T1000 (cell line): Measurements from ENCODE around the gene NRG3.

Experiments
- DNase-seq: peaks from one replicate; lab custom pipeline; 2025; ENCODE audit warnings: mixed read lengths; lab: John Stamatoyannopoulos, UW

Gene NRG3

GRCh38 chr10:81874875-81875466 lies at the start of gene NRG3:
TSS of gene NRG3 (plus strand) at chr10:81875194.
- DNase-seq = no peak

- DNase-seq = no peak
Measured at GRCh38 chr10:81828251-81828650, 46.7 kb upstream of the NRG3 start.

GRCh38 chr10:81831060-81831459 lies 43.9 kb upstream of the NRG3 start:
- no peak for DNase-seq

DNA sequence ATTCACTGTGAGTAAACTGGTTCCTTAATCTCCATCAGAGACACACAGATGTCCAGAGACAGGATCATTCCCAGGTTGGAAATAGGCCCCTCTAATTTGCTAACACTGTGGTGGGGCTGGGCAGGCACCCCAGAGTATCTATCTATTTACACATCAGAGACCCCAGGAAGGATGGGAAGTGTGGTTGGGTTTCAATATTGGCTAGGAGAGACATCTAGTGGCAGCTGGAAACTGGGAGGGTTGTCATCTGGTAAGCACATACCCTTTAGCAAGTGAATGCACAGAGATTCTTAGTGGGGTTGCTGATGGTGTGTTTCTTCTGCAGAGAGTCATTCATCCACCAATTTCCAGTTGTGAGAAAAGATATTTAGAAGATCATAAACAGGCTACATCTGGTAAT lies 36.0 kb upstream of the NRG3 start:
- no peak for DNase-seq

GRCh38 chr10:81843042-81843441 lies 32.0 kb upstream of the NRG3 start:
- DNase-seq = no peak

DNA sequence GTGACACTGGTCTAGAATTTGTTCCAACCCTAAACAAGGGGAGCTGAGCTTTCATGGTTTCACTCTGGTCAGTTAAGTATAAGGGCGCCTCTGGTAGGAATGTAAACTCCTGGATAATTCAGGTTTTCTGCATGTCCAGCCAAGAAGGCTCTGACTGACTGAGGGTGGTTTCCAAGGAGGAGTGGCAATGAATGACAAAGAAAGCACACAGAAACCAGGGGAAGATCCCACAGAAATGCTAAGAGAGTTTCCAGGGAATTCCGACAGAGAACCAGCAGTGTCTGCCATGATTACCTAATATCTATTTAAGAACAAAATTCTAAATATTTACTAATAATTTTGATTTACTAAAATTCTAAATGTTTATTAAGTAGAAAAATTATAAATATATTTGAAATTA lies 27.3 kb upstream of the NRG3 start:
- no peak for DNase-seq

DNA sequence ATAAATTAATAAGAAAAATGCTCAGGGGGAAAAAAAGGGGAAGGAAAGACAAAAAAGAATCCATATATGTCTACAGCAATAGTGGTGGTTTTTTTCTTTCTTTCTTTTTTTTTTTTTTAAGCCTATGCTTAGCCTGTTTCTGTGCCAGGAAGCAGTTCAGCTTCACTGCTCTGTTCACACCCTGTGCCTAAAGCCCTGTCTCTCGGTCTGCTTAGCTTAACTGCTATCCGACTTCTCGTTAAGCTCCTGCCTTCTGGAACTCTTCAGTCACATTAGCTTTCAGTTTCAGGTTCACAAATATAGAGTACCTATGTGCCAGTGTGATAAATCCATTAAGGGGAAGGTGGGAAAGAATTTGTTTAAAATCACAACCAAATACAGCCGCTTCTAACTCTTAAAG lies 26.5 kb upstream of the NRG3 start:
- DNase-seq = no peak

DNA sequence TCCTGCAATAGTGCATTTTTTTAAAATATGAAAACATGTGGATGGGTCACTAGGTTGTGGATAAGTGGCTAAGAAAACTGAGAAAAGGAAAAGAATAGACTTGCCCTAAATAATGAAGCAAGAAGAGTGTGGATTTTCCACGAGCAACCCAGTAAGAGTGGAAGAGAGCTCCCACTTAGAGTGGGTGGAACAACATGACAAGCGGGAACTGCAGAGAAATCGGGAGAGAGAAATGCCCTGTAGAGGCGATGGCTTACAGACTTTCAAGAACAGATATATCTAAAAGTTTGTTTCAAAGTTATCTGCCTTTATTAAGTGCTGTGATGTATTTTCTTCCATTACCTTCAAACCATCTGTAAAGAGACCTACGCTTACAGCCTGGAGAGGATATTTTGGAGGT lies 26.1 kb upstream of the NRG3 start:
- no peak for DNase-seq

DNA sequence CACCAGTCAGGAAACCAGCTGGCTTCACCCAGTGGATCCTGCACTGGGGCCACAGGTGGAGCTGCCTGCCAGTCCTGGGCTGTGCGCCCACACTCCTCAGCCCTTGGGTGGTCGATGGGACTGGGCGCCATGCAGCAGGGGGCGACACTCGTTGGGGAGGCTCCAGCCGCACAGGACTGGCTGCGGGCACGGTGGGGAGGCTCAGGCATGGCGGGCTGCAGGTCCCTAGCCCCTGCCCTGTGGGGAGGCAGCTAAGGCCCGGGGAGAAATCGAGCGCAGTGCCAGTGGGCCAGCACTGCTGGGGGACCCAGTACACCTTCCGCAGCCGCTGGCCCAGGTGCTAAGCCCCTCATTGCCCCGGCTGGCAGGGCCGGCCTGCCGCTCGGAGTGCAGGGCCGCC lies 12.4 kb upstream of the NRG3 start:
- DNase-seq = no peak

GRCh38 chr10:81863771-81864170 lies 11.2 kb upstream of the NRG3 start:
- no peak for DNase-seq

GRCh38 chr10:81865581-81865980 lies 9.4 kb upstream of the NRG3 start:
- no peak for DNase-seq

DNA sequence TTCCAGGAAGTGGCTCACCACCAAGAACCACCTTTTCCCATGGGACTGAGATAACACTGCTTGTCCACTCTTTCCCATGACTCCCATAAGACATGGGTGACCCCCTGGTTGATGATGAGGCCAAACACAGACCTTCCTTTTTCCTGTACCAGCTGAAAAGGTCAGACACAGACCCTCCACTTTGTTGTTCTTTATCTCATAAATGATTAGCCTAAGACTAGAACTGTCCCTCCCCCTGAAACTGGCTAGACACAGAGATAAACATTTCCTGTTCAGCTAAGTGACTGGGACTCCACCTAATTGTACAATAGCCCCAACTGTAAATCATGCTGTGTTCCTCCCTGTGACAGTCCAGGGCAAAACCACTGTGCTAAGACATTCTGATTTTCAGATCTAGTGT lies 8.2 kb upstream of the NRG3 start:
- DNase-seq = no peak

DNA sequence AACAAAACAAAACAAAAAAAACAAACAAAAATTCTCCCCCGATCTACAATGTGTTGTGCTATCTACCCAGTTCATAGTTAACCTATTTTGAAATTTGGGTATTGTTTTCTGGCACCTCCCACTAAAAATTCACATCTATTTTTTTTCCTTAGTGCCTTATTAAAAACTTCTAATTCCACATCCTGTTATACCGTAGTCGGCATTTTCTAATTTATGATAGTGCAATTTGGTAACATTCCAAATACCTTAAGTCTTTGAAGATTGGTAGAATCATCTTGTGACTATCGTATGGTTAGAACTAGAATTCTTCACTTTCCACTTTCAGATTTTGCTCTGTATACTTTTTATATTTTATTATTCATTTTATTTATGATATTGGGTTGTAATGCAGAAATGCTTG lies 4.5 kb upstream of the NRG3 start:
- no peak for DNase-seq

DNA sequence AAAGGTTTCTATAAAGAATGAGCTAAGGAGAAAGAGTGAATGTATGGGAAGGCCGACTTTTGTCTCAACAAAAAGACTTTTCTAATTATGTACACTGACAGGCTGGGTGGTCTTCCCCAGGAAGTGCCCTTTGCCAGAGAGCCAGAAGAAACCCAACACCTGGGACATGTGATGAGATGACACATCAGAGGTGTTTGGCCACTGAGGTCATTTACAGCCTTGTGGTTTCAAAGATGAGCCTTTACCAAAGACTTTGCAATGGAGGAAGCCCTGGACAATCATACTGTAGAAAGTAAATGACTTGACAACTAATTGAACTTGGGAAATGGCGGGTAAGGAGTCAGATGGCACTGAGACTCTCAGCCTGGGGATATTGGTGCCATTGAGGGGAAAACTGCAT lies 3.4 kb upstream of the NRG3 start:
- no peak for DNase-seq

GRCh38 chr10:81872206-81872862 lies 2.7 kb upstream of the NRG3 start:
- no peak for DNase-seq

DNA sequence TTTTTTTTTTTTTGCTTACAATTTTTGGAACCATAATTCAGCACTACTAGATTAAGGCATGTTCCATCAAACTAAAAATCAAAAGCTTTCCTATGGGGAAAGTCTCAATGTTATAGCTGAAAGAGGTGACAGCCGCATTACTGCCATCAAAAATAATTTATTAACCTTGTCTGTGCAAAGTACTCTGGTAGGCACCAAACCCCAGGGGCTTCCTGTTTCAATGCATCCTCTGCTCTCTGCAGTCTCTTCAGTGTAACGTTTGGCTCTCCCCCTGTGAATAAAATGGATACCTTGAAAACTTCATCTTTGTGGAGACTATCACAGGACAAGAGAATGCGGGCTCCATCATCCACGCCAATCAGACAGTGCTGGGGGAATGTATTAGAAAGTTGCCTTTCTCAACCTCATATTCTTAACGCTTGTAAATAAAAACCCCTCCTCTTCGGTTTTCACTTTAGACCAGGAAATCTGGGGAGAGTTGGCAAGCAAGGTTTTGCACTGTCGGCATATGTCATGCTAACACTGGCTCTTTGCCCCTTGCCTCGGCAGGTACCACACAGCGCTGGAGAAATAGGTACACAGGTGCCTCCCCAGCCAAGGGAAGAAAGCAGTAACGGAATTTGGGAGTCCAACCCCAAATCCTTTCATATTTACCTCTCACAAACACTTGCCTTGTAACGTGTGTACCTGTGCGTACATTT lies 1.6 kb upstream of the NRG3 start:
- no peak for DNase-seq

DNA sequence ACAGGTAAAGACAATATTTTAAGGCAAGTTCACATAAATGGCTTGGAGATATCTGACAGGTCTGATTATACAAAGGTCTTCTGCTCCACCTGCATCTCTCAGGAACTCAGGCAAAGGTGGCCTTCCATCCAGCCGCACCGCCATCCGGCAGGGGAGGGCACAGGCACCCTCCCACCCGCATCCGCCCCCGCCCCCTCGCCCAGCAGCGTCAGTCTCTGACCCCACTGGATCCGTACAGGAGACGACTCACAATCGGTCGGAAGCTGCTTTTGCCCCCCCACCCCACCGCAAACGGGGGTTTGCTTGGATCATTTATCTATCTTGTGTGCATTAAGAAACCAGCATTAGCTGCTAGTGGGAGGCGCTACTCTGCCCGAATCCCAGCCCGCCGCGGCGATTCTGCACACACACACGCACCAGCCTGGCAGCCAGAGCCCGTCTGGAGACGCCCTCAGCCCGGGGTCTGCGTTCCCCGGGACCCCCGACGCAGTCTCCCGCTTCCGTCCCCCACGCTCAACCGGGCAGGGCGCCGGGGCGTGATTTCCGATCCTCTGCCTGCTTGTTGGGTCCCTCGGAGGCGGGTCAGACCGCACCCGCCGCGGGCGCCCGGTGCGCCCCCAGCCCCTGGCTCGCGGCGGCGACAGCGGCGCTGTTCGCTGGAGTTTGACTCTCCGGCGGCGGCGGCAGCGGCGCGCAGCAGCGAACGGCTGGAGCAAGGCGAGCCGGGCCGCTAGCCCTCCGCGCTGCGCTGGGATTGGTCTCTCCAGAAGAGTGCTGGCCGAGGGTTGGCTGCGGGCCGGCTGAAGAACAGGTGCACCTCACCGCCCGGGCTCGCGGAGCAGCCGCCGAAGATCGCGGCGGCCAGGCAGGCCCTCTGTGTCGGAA lies 820 bp upstream of the NRG3 start:
- DNase-seq = peak; percentile 64

GRCh38 chr10:81875467-81876252 lies 666 bp downstream of the NRG3 start:
- DNase-seq = no peak

GRCh38 chr10:81876253-81877077 lies 1.5 kb downstream of the NRG3 start:
- no peak for DNase-seq

GRCh38 chr10:81877596-81877995 lies 2.6 kb downstream of the NRG3 start:
- no peak for DNase-seq

DNA sequence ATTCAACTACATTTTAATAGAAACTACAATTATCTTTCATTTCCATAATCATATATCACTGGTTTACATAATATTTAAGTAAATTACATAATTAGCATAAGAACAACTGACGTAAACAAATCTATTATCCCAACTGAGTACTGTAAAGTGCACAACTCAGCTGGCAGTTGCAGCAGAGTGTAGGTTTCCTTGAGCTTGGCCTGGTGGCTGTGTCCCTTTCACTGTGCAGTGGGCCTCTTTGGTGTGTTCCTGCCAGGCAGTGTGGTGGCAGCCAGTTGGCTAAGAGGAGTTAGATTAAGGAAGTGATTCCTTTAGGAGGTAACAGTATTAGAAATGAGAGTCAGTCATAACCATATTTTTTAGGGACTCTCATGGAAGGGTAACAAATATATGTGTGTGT lies 7.0 kb downstream of the NRG3 start:
- DNase-seq = no peak
